ENCODE results near the gene DRICH1.
"Not testable (repeated sequence)": the region's sequence is repeated elsewhere in the genome, so short reads cannot be mapped to it uniquely, and the experiment has no call there.

DRICH1 gene

GRCh38 chr22:23565915-23566704 is 66.0 kb downstream of the DRICH1 start:
- no peak for DNase-seq

GRCh38 chr22:23565305-23565914 is 66.7 kb downstream of the DRICH1 start:
- DNase-seq = no peak

GRCh38 chr22:23564276-23564675 is 67.8 kb downstream of the DRICH1 start:
- no peak for DNase-seq

- DNase-seq = no peak
Observed at GRCh38 chr22:23563111-23563510, 69.0 kb downstream of the DRICH1 start.

GRCh38 chr22:23562186-23562585 is 69.9 kb downstream of the DRICH1 start:
- DNase-seq = no peak

GRCh38 chr22:23561025-23561510 is 71.1 kb downstream of the DRICH1 start:
- DNase-seq = not testable (repeated sequence)

GRCh38 chr22:23560215-23560614 is 71.9 kb downstream of the DRICH1 start:
- not testable (repeated sequence) for DNase-seq
